GM19043 (cell line): ENCODE measurements around the gene LRIG1.

Source experiments
- ATAC-seq: cut with Tn5 transposase; IDR thresholded peaks from one replicate; pipeline ENCODE4 v1.9.1; 2021; ENCODE audit warnings: low read depth; ENCODE audit not compliant: unreplicated experiment

LRIG1 gene

GRCh38 chr3:66370179-66370578 lies 130.6 kb downstream of the LRIG1 start:
- ATAC-seq: no peak

GRCh38 chr3:66367979-66368378 lies 132.8 kb downstream of the LRIG1 start:
- ATAC-seq: no peak

GRCh38 chr3:66366747-66367146 lies 134.1 kb downstream of the LRIG1 start:
- no peak for ATAC-seq

- no peak for ATAC-seq
These were observed 135.7 kb downstream of the LRIG1 start for GRCh38 chr3:66365080-66365479.

GRCh38 chr3:66363148-66363547 lies 137.7 kb downstream of the LRIG1 start:
- ATAC-seq: no peak

- ATAC-seq: no peak
These were observed 138.3 kb downstream of the LRIG1 start for GRCh38 chr3:66362541-66362941.

GRCh38 chr3:66361356-66361755 lies 139.5 kb downstream of the LRIG1 start:
- no peak for ATAC-seq

- no peak for ATAC-seq
These were observed 144.8 kb downstream of the LRIG1 start for GRCh38 chr3:66355997-66356396.

- peak; percentile 81 for ATAC-seq
These were observed 145.4 kb downstream of the LRIG1 start for GRCh38 chr3:66355394-66355793.

- no peak for ATAC-seq
These were observed 146.8 kb downstream of the LRIG1 start for GRCh38 chr3:66354001-66354400.

- no peak for ATAC-seq
These were observed 147.3 kb downstream of the LRIG1 start for GRCh38 chr3:66353530-66353929.

- no peak for ATAC-seq
These were observed 147.8 kb downstream of the LRIG1 start for GRCh38 chr3:66353039-66353438.

- no peak for ATAC-seq
These were observed 150.2 kb downstream of the LRIG1 start for GRCh38 chr3:66350601-66351000.

GRCh38 chr3:66348704-66349103 lies 152.1 kb downstream of the LRIG1 start:
- ATAC-seq: no peak

GRCh38 chr3:66344848-66345578 lies 155.8 kb downstream of the LRIG1 start:
- no peak for ATAC-seq

- ATAC-seq: no peak
These were observed 156.4 kb downstream of the LRIG1 start for GRCh38 chr3:66344391-66344811.

- no peak for ATAC-seq
These were observed 158.0 kb downstream of the LRIG1 start for GRCh38 chr3:66342717-66343356.

GRCh38 chr3:66338927-66339326 lies 161.9 kb downstream of the LRIG1 start:
- ATAC-seq: no peak

GRCh38 chr3:66336333-66336766 lies 164.5 kb downstream of the LRIG1 start:
- no peak for ATAC-seq

- ATAC-seq: no peak
These were observed 165.2 kb downstream of the LRIG1 start for GRCh38 chr3:66335671-66336070.
